Measurements from ENCODE around the gene DDA1. TPM values are rescaled to one million over a fixed set of nuclear protein-coding genes. Genes with fewer than 3 reads are reported as not detected.

Gene DDA1
- total RNA-seq, 1 donor: 11.6 TPM

DNA sequence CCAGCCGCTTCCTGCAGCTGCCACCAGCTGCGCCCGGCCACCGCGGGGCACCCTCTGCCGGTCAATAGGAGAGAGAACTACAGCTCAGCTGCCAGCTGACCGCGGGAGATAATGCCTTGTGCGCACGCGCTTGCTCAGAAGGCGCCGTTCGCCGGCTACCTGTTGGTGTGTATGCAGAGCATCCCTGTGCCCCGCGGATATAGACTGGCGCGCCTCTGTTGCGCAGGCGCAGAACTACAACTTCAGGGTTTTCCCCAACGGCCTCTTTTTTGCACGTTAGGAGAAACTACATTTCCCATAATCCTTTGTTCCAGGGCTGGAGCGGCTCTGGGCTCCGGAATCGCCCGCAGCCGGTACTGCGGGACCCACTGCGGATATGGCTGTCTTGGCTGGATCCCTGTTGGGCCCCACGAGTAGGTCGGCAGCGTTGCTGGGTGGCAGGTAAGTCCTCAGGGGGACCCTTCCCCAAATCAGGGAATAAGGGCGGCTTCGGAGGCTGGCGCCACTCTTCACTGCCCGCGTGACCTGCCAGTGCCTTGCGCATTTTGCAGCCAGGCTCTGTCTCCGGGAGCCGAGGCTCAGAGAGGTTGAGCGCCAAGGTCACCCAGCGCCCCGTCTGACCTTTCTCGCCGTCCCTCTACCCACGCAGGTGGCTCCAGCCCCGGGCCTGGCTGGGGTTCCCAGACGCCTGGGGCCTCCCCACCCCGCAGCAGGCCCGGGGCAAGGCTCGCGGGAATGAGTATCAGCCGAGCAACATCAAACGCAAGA lies 3.7 kb upstream of the DDA1 start, which contains the start of gene MRPL34:
MRPL34 (plus strand) TSS at position 356 of the 768 bp plus-strand sequence; CDS start at position 377, 21 bp downstream.
- TF ChIP-seq, protein P1, sequence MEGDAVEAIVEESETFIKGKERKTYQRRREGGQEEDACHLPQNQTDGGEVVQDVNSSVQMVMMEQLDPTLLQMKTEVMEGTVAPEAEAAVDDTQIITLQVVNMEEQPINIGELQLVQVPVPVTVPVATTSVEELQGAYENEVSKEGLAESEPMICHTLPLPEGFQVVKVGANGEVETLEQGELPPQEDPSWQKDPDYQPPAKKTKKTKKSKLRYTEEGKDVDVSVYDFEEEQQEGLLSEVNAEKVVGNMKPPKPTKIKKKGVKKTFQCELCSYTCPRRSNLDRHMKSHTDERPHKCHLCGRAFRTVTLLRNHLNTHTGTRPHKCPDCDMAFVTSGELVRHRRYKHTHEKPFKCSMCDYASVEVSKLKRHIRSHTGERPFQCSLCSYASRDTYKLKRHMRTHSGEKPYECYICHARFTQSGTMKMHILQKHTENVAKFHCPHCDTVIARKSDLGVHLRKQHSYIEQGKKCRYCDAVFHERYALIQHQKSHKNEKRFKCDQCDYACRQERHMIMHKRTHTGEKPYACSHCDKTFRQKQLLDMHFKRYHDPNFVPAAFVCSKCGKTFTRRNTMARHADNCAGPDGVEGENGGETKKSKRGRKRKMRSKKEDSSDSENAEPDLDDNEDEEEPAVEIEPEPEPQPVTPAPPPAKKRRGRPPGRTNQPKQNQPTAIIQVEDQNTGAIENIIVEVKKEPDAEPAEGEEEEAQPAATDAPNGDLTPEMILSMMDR (IDR thresholded peaks at IDR 0.05; ENCODE audit: extremely low read depth, low read depth, low read length): peak; percentile 70
- Histone ChIP-seq H3K4me1 (ENCODE audit: insufficient read depth, low read length) (peaks cover 41% of the 10 kb centered on the region), H3K27me3 (ENCODE audit: insufficient read depth, low read length) (no peaks in the 10 kb centered on the region), H3K4me2 (ENCODE audit: insufficient read depth, low read length) (peak within 1 kb of the TSS; percentile 88), H4K20me1 (ENCODE audit: insufficient read depth, low read length) (peaks cover 7% of the 10 kb centered on the region), H3K79me2 (ENCODE audit: insufficient read depth, low read length) (peaks cover 27% of the 10 kb centered on the region), H3K36me3 (ENCODE audit: insufficient read depth, low read length) (no peaks in the 10 kb centered on the region), H2AFZ (ENCODE audit: low read length) (peak within 1 kb of the TSS; percentile 99), H3K27ac (ENCODE audit: low read depth, low read length) (peak within 1 kb of the TSS; percentile 68), H3K4me3 (ENCODE audit: insufficient read depth, low read length) (peak within 1 kb of the TSS; percentile 99), H3K9me3 (ENCODE audit: low read depth, low read length) (no peaks in the 10 kb centered on the region)
- peak; percentile 98 for DNase-seq (ENCODE audit: insufficient read length, low spot score, missing footprints)

DNA sequence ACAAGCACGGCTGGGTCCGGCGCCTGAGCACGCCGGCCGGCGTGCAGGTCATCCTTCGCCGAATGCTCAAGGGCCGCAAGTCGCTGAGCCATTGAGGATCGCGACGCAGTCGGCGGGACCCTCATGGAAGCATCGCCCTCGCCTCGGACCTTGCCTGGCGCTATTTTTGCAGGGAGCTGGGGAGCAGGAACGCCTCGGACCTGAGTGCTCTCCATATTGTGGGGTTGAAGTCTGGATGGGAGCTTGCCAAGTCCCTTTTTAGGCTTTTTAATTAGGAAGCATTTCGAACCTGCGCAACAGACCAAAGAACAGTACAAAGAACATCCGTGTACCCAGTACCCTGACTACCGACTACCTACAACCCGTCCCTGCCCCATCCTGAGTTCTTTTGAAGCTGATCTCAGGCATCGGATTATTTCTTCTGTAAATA lies 3.1 kb upstream of the DDA1 start:
- no peaks in the 10 kb centered on the region for H3K36me3 ChIP-seq (ENCODE audit: insufficient read depth, low read length)
- H2AFZ ChIP-seq (ENCODE audit: low read length): peak overlapping the region; percentile 99
- TF ChIP-seq, protein P1 (IDR thresholded peaks at IDR 0.05; ENCODE audit: extremely low read depth, low read depth, low read length): no peak
- no peaks in the 10 kb centered on the region for H3K9me3 ChIP-seq (ENCODE audit: low read depth, low read length)
- H3K4me3 ChIP-seq (ENCODE audit: insufficient read depth, low read length): peak overlapping the region; percentile 99
- H3K79me2 ChIP-seq (ENCODE audit: insufficient read depth, low read length): peaks cover 33% of the 10 kb centered on the region
- peak overlapping the region; percentile 68 for H3K27ac ChIP-seq (ENCODE audit: low read depth, low read length)
- H3K4me2 ChIP-seq (ENCODE audit: insufficient read depth, low read length): peak overlapping the region; percentile 88
- peaks cover 11% of the 10 kb centered on the region for H4K20me1 ChIP-seq (ENCODE audit: insufficient read depth, low read length)
- H3K4me1 ChIP-seq (ENCODE audit: insufficient read depth, low read length): peaks cover 43% of the 10 kb centered on the region
- DNase-seq (ENCODE audit: insufficient read length, low spot score, missing footprints): peak; percentile 71
- H3K27me3 ChIP-seq (ENCODE audit: insufficient read depth, low read length): no peaks in the 10 kb centered on the region

DNA sequence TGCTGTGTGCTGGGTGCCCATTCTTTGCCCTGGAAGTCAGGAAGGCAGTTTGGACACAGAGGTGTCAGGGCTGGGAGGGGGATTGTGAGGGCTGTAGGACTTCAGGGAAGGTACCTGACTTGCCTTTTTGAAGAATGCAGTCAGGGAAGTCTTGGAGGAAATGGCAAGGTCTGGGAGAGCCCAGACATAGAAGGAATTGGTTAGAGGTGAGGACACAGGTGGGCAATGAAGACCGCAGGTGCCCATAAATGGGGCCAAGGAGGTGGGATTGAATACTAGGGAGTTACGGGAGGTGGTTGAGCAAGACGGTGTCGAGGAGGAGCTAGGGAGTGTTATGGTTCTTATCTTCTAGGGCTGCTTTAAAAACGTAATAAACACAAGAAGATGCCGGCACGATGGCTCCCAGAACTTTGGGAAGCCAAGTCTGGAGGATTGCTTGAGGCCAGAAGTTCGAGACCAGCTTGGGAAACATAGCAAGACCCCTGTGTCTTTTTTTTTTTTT lies 1.4 kb upstream of the DDA1 start:
- Histone ChIP-seq H3K36me3 (ENCODE audit: insufficient read depth, low read length) (peaks cover 9% of the 10 kb centered on the region), H2AFZ (ENCODE audit: low read length) (no peak overlapping the region), H3K4me1 (ENCODE audit: insufficient read depth, low read length) (peaks cover 49% of the 10 kb centered on the region), H3K4me2 (ENCODE audit: insufficient read depth, low read length) (no peak overlapping the region), H3K9me3 (ENCODE audit: low read depth, low read length) (no peaks in the 10 kb centered on the region), H3K27me3 (ENCODE audit: insufficient read depth, low read length) (no peaks in the 10 kb centered on the region), H4K20me1 (ENCODE audit: insufficient read depth, low read length) (peaks cover 26% of the 10 kb centered on the region), H3K27ac (ENCODE audit: low read depth, low read length) (no peak overlapping the region), H3K4me3 (ENCODE audit: insufficient read depth, low read length) (no peak overlapping the region), H3K79me2 (ENCODE audit: insufficient read depth, low read length) (peaks cover 46% of the 10 kb centered on the region)
- TF ChIP-seq, protein P1 (IDR thresholded peaks at IDR 0.05; ENCODE audit: extremely low read depth, low read depth, low read length): no peak
- DNase-seq (ENCODE audit: insufficient read length, low spot score, missing footprints): peak; percentile 30

DNA sequence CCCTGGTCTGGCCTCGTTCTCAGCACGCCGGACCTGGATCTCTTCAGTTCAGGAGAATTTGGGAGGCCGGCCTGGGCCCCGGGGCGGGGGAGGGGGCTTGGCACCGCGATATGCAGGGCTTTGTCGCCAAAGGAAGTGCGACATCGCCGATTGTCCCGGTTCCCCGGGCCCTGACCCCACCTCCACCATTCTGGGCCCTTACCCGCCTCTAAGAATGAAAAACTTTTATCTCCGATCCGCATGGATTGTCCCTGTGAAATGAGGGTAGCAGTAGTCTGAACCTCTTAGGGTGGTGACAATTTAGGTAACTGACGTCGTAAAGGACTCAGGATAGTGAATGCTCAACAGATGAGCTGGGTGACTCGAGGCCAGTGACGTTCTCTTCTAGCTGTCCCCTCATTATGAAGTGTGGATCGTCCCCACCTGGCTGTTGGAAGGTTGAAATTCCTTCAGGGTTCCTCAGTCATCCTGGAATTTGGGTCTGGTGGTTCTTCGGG lies 650 bp downstream of the DDA1 start:
- Histone ChIP-seq H3K9me3 (ENCODE audit: low read depth, low read length) (no peaks in the 10 kb centered on the region), H3K36me3 (ENCODE audit: insufficient read depth, low read length) (peaks cover 22% of the 10 kb centered on the region), H3K27me3 (ENCODE audit: insufficient read depth, low read length) (no peaks in the 10 kb centered on the region), H3K4me3 (ENCODE audit: insufficient read depth, low read length) (peak overlapping the region; percentile 100), H2AFZ (ENCODE audit: low read length) (peak overlapping the region; percentile 15), H4K20me1 (ENCODE audit: insufficient read depth, low read length) (peaks cover 34% of the 10 kb centered on the region), H3K4me1 (ENCODE audit: insufficient read depth, low read length) (peaks cover 33% of the 10 kb centered on the region), H3K27ac (ENCODE audit: low read depth, low read length) (peak overlapping the region; percentile 78), H3K79me2 (ENCODE audit: insufficient read depth, low read length) (peaks cover 62% of the 10 kb centered on the region), H3K4me2 (ENCODE audit: insufficient read depth, low read length) (peak overlapping the region; percentile 99)
- TF ChIP-seq, protein P1 (IDR thresholded peaks at IDR 0.05; ENCODE audit: extremely low read depth, low read depth, low read length): no peak
- DNase-seq (ENCODE audit: insufficient read length, low spot score, missing footprints): peak; percentile 92
